ENCODE measurements around the gene PARVB.

PARVB gene

DNA sequence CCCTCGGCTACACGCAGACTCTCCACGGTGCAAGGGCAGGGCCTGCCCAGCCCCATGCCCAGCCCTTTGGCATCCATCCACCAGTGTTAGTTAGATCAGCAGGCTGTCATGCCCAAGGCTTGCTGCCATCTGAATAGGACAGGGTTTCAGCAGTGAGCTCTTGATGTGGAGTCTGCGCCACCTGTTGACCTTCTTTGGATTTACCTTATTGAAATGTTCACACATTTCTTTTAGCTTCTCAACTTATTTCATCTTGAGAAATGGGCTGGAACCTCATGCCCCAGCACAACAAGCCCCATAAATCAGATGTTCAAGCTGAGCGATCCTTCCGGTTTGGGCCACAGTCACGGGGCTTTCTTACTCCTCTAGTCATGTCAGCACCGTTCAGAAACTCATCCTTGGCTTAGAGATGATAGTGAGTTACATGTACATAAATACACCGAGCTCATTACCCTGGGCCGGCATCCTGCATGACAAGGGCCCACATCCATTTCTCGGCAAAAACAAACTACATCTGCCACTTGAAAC, 61.7 kb downstream of the PARVB start:
- TF ChIP-seq, protein P1, sequence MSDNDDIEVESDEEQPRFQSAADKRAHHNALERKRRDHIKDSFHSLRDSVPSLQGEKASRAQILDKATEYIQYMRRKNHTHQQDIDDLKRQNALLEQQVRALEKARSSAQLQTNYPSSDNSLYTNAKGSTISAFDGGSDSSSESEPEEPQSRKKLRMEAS (IDR thresholded peaks at IDR 0.05; ENCODE audit: low read depth, low read length): no peak
- peak; percentile 28 for TF ChIP-seq CTCF (IDR thresholded peaks at IDR 0.05; ENCODE audit: low read depth, low read length)
- peak; percentile 60 for DNase-seq (ENCODE audit: low read depth)
- no peak overlapping the region for H3K4me3 ChIP-seq (ENCODE audit: low read depth, low read length)

- H3K4me3 ChIP-seq (ENCODE audit: low read depth, low read length): no peak overlapping the region
- no peak for DNase-seq (ENCODE audit: low read depth)
- TF ChIP-seq POLR2A (IDR thresholded peaks at IDR 0.05; ENCODE audit: extremely low read depth, insufficient read length) (no peak), CTCF (IDR thresholded peaks at IDR 0.05; ENCODE audit: low read depth, low read length) (no peak), MYC (IDR thresholded peaks at IDR 0.05; ENCODE audit: low read depth, low read length) (no peak)
- TF ChIP-seq, protein P1 (IDR thresholded peaks at IDR 0.05; ENCODE audit: low read depth, low read length): no peak
These were observed 62.4 kb downstream of the PARVB start for GRCh38 chr22:44086271-44087088.

DNA sequence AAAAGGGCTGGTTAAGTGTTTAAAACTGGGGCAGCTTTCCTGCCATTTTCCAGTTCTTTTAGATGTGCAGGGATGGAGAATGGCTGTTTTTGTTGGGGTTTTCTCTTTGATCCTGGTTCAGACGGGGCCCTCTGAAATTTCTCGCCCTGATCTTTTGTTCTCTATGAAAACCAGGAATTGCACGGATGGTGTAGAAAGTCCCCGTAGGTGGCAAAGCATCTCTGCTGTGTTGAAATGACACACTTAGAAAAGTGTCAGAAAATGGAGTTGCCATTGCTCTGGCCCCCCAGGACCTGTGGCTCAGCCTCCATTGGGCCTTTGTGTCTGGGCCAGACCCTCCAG, 63.0 kb downstream of the PARVB start:
- no peak overlapping the region for H3K4me3 ChIP-seq (ENCODE audit: low read depth, low read length)
- DNase-seq (ENCODE audit: low read depth): no peak

GRCh38 chr22:44088976-44089570, 65.0 kb downstream of the PARVB start:
- TF ChIP-seq MYC (IDR thresholded peaks at IDR 0.05; ENCODE audit: low read depth, low read length) (no peak), CTCF (IDR thresholded peaks at IDR 0.05; ENCODE audit: low read depth, low read length) (no peak), POLR2A (IDR thresholded peaks at IDR 0.05; ENCODE audit: extremely low read depth, insufficient read length) (no peak)
- TF ChIP-seq, protein P1 (IDR thresholded peaks at IDR 0.05; ENCODE audit: low read depth, low read length): no peak
- H3K4me3 ChIP-seq (ENCODE audit: low read depth, low read length): no peak overlapping the region
- DNase-seq (ENCODE audit: low read depth): no peak

More for the DNA sequence above, 63.0 kb downstream of the PARVB start:
- TF ChIP-seq, protein P1 (IDR thresholded peaks at IDR 0.05; ENCODE audit: low read depth, low read length): no peak
- TF ChIP-seq POLR2A (IDR thresholded peaks at IDR 0.05; ENCODE audit: extremely low read depth, insufficient read length): no peak
- no peak for TF ChIP-seq MYC (IDR thresholded peaks at IDR 0.05; ENCODE audit: low read depth, low read length)
- TF ChIP-seq CTCF (IDR thresholded peaks at IDR 0.05; ENCODE audit: low read depth, low read length): no peak

DNA sequence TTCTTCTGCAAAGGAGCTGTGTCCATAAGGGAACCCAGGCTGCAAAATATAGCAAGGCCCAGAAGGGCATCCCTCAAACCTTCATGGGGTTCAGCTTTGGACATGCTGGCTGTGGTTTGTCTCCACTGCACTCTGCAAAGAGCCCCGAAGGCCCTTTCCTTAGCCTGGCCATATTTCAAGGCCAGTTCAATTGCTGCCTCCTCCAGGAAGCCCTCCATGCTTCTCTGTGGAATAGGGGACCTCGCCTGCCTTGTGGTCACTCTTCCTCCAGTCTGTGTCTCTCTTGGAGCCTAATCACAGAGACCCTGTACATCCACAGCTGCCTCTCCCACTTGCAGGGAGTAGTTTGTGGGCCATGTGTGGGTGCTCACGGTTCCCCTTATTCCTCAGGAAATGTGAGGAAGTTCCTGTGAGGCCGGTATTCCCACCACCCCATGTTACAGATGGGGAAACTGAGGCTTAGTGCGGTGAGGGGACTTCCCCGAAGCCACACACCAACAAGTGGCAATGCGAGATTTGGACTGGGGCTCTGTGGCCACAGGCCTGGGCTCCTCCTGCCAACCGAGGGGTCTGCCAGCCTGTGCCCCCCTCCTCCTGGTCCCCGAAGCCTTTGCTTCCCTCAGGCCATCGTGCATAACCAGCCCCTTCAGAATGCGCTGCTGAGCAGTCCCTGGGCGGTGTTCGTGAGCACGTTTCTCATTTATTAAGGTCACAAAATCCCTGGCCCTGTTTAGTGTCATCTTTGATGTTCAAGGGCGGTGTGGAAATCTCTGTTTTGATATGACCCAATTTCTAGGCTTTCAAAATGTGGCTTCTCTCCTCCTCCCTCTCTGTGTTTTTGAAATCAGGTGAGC, 65.8 kb downstream of the PARVB start:
- H3K4me3 ChIP-seq (ENCODE audit: low read depth, low read length): no peak overlapping the region
- no peak for TF ChIP-seq CTCF (IDR thresholded peaks at IDR 0.05; ENCODE audit: low read depth, low read length)
- no peak for DNase-seq (ENCODE audit: low read depth)
